ENCODE results near the gene LSAMP.

DNA sequence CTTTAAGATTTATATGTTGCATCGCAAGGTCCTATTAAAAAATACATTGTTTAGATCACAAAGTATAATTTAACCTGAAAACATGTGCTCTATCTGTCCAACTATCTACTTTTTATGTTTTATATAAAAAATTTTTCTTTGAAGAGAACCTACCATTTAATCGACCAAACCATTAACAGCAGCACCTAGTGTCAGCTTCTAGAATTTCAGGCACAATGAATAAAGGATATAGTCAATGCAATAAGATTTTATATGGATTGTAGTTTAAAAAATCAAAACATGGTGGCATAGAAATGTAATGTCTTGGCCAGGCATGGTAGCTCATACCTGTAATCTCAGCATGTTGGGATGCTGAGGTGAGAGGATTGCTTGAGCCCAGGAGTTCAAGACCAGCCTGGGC lies 508.2 kb downstream of the LSAMP start:
- TF ChIP-seq, protein P1, sequence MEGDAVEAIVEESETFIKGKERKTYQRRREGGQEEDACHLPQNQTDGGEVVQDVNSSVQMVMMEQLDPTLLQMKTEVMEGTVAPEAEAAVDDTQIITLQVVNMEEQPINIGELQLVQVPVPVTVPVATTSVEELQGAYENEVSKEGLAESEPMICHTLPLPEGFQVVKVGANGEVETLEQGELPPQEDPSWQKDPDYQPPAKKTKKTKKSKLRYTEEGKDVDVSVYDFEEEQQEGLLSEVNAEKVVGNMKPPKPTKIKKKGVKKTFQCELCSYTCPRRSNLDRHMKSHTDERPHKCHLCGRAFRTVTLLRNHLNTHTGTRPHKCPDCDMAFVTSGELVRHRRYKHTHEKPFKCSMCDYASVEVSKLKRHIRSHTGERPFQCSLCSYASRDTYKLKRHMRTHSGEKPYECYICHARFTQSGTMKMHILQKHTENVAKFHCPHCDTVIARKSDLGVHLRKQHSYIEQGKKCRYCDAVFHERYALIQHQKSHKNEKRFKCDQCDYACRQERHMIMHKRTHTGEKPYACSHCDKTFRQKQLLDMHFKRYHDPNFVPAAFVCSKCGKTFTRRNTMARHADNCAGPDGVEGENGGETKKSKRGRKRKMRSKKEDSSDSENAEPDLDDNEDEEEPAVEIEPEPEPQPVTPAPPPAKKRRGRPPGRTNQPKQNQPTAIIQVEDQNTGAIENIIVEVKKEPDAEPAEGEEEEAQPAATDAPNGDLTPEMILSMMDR (IDR thresholded peaks at IDR 0.05) = peak in 1 of 3 experiments; percentile 47
- no peak for TF ChIP-seq POLR2A (IDR thresholded peaks at IDR 0.05)
